ENCODE data around the gene WDR13.
A peak's percentile ranks its signal among the peaks of the same experiment; 100 is the strongest.
"Not testable (repeated sequence)": the region's sequence is repeated elsewhere in the genome, so short reads cannot be mapped to it uniquely, and the experiment has no call there.

Gene WDR13

GRCh38 chrX:48597353-48598264 lies at the start of gene WDR13:
Gene WDR13, plus strand, starts transcription at chrX:48597492. Its CDS starts 505 bp downstream, at chrX:48597997.
- peak; percentile 75 to 91 for DNase-seq

- no peak for DNase-seq
Measured at GRCh38 chrX:48548871-48549270, 48.4 kb upstream of the WDR13 start.

- not testable (repeated sequence) for DNase-seq
Measured at GRCh38 chrX:48555731-48556325, 41.5 kb upstream of the WDR13 start.

- DNase-seq, result no peak
Measured at GRCh38 chrX:48558271-48558670, 39.0 kb upstream of the WDR13 start.

- DNase-seq, result no peak
Measured at GRCh38 chrX:48559636-48560035, 37.7 kb upstream of the WDR13 start.

GRCh38 chrX:48560056-48560455 lies 37.2 kb upstream of the WDR13 start:
- DNase-seq, result no peak

GRCh38 chrX:48560681-48561080 lies 36.6 kb upstream of the WDR13 start:
- no peak for DNase-seq

GRCh38 chrX:48569958-48570357 lies 27.3 kb upstream of the WDR13 start:
- DNase-seq, result peak in 1 of 2 donors; percentile 77

GRCh38 chrX:48573690-48574269 lies 23.5 kb upstream of the WDR13 start:
- DNase-seq, result no peak

GRCh38 chrX:48574270-48575266 lies 22.7 kb upstream of the WDR13 start, which contains the start of gene RBM3:
Gene RBM3, plus strand, starts transcription at chrX:48574484. Its CDS starts 697 bp downstream, at chrX:48575181.
- DNase-seq, result peak; percentile 64 to 88

GRCh38 chrX:48575642-48576041 lies 21.6 kb upstream of the WDR13 start:
- no peak for DNase-seq

- DNase-seq, result no peak
Measured at GRCh38 chrX:48576108-48576507, 21.2 kb upstream of the WDR13 start.

GRCh38 chrX:48578661-48579128 lies 18.6 kb upstream of the WDR13 start:
- DNase-seq, result no peak

GRCh38 chrX:48579259-48579658 lies 18.0 kb upstream of the WDR13 start:
- DNase-seq, result no peak

GRCh38 chrX:48580662-48581061 lies 16.6 kb upstream of the WDR13 start:
- no peak for DNase-seq

- DNase-seq, result no peak
Measured at GRCh38 chrX:48584698-48585097, 12.6 kb upstream of the WDR13 start.

- DNase-seq, result no peak
Measured at GRCh38 chrX:48589482-48590162, 7.7 kb upstream of the WDR13 start.

- DNase-seq, result no peak
Measured at GRCh38 chrX:48590203-48591103, 6.8 kb upstream of the WDR13 start.

- no peak for DNase-seq
Measured at GRCh38 chrX:48591255-48591791, 6.0 kb upstream of the WDR13 start.

- DNase-seq, result no peak
Measured at GRCh38 chrX:48592971-48593370, 4.3 kb upstream of the WDR13 start.

All from bone marrow (tissue), 2 donors.